Lower leg skin (tissue), 4 donors: ENCODE data around the gene NFE2L2. TPM values are rescaled to one million over a fixed set of nuclear protein-coding genes. Genes with fewer than 3 reads are reported as not detected.
A peak's percentile ranks its signal among the peaks of the same experiment; 100 is the strongest.
"Not testable (repeated sequence)": the region's sequence is repeated elsewhere in the genome, so short reads cannot be mapped to it uniquely, and the experiment has no call there.

ENCODE experiments used
- DNase-seq, 2 donors: peaks; one replicate each; pipeline ENCODE4 v3.0.0-alpha.2; 2019; ENCODE audit warnings: low spot score in 2 of 2
- H3K4me3 ChIP-seq: fragments of 200-600 bp; sonication (generic); 2 replicates; pipeline ENCODE4 v1.5.1; 2017; ENCODE audit warnings: mild to moderate bottlenecking, low read depth; ENCODE audit not compliant: poor library complexity, severe bottlenecking
- CTCF ChIP-seq, 3 donors: fragments of 450-650 bp; IDR thresholded peaks; one replicate each; pipeline ENCODE4 v1.5.1; 2016; ENCODE audit warnings: antibody characterized with exemption in 3 of 3, mild to moderate bottlenecking in 3 of 3, moderate library complexity in 2 of 3
- POLR2A ChIP-seq, 2 donors: fragments of 450-650 bp; IDR thresholded peaks; one replicate each; pipeline ENCODE4 v1.6.1; 2016 to 2017; ENCODE audit warnings: antibody characterized with exemption in 2 of 2, mild to moderate bottlenecking in 1 of 2, moderate library complexity in 1 of 2
- WGBS, 2 donors: methylation state at CpG; one replicate each; pipeline ENCODE4 v1.1.5; 2018; 5-methylcytosine and 5-hydroxymethylcytosine counted together
- intact Hi-C: fragments of 100-400 bp; cut with DNase I; formaldehyde crosslinking; loops from one replicate; pipeline ENCODE4 v1.15.0; 2023; ENCODE audit warnings: low total_unique reads
- total RNA-seq, 4 donors: library from RNA; depleted of rRNA; stranded (reverse); fragments of >200 nt; gene quantifications; one replicate each; pipeline ENCODE4 v1.1.0, GENCODE V29; 2016

Gene NFE2L2
- total RNA-seq, 4 donors from 2014 or later = 120 to 156 (median 128) TPM

- no peak for TF ChIP-seq POLR2A (IDR thresholded peaks at IDR 0.05)
- TF ChIP-seq CTCF (IDR thresholded peaks at IDR 0.05) = no peak
- no peak for DNase-seq
- H3K4me3 ChIP-seq = no peak overlapping the region
- WGBS, 2 donors = 91% methylated on average over 7 of the region's 7 CpGs
- intact Hi-C loops = no loop called here
These were observed 4.4 kb upstream of the NFE2L2 start for GRCh38 chr2:177268901-177269300.

GRCh38 chr2:177268187-177268871, 3.8 kb upstream of the NFE2L2 start:
- 64 to 77% methylated on average over 8 of the region's 8 CpGs for WGBS, 2 donors

GRCh38 chr2:177266955-177267354, 2.4 kb upstream of the NFE2L2 start:
- DNase-seq, H3K4me3 ChIP-seq, intact Hi-C loops: not testable (repeated sequence)
- WGBS, 2 donors = 60 to 64% methylated on average over 8 of the region's 8 CpGs

More at GRCh38 chr2:177268187-177268871, 3.8 kb upstream of the NFE2L2 start:
- intact Hi-C loops = no loop called here
- no peak for DNase-seq
- TF ChIP-seq CTCF (IDR thresholded peaks at IDR 0.05) (no peak), POLR2A (IDR thresholded peaks at IDR 0.05) (no peak)
- H3K4me3 ChIP-seq = no peak overlapping the region

- intact Hi-C loops = no loop called here
- no peak for TF ChIP-seq POLR2A (IDR thresholded peaks at IDR 0.05)
- no peak for TF ChIP-seq CTCF (IDR thresholded peaks at IDR 0.05)
- no peak overlapping the region for H3K4me3 ChIP-seq
- 14 to 16% methylated on average over 4 of the region's 4 CpGs for WGBS, 2 donors
- no peak for DNase-seq
These were observed 1.6 kb upstream of the NFE2L2 start for GRCh38 chr2:177265824-177266817.

GRCh38 chr2:177264209-177264692, 276 bp downstream of the NFE2L2 start:
- intact Hi-C loops = no loop called here
- 0 to 2% methylated on average over 14 to 31 of the region's 61 CpGs for WGBS, 2 donors
- H3K4me3 ChIP-seq = peak overlapping the region; percentile 85
- TF ChIP-seq CTCF (IDR thresholded peaks at IDR 0.05) = no peak
- no peak for DNase-seq
